GM19467 (cell line): ENCODE measurements around the gene SLC39A6.
A peak's percentile ranks its signal among the peaks of the same experiment; 100 is the strongest.
"Not testable (repeated sequence)": the region's sequence is repeated elsewhere in the genome, so short reads cannot be mapped to it uniquely, and the experiment has no call there.

Source experiments
- ATAC-seq: cut with Tn5 transposase; IDR thresholded peaks from one replicate; pipeline ENCODE4 v1.9.1; 2021; ENCODE audit warnings: mild to moderate bottlenecking, moderate library complexity; ENCODE audit not compliant: unreplicated experiment

SLC39A6 gene

GRCh38 chr18:36101943-36102342 lies 27.2 kb downstream of the SLC39A6 start:
- ATAC-seq = no peak

- no peak for ATAC-seq
Measured at GRCh38 chr18:36099311-36099710, 29.8 kb downstream of the SLC39A6 start.

- no peak for ATAC-seq
Measured at GRCh38 chr18:36096955-36097354, 32.2 kb downstream of the SLC39A6 start.

- ATAC-seq = no peak
Measured at GRCh38 chr18:36095936-36096519, 33.1 kb downstream of the SLC39A6 start.

- no peak for ATAC-seq
Measured at GRCh38 chr18:36094431-36094830, 34.7 kb downstream of the SLC39A6 start.

GRCh38 chr18:36092116-36092515 lies 37.0 kb downstream of the SLC39A6 start:
- not testable (repeated sequence) for ATAC-seq

GRCh38 chr18:36089001-36089400 lies 40.1 kb downstream of the SLC39A6 start:
- no peak for ATAC-seq

GRCh38 chr18:36088256-36088655 lies 40.9 kb downstream of the SLC39A6 start:
- no peak for ATAC-seq

GRCh38 chr18:36086186-36086585 lies 43.0 kb downstream of the SLC39A6 start:
- no peak for ATAC-seq

- no peak for ATAC-seq
Measured at GRCh38 chr18:36085195-36085594, 43.9 kb downstream of the SLC39A6 start.

GRCh38 chr18:36083729-36084128 lies 45.4 kb downstream of the SLC39A6 start:
- ATAC-seq = no peak

- not testable (repeated sequence) for ATAC-seq
Measured at GRCh38 chr18:36081118-36081517, 48.0 kb downstream of the SLC39A6 start.

- no peak for ATAC-seq
Measured at GRCh38 chr18:36078751-36079529, 50.2 kb downstream of the SLC39A6 start.

GRCh38 chr18:36077764-36078163 lies 51.4 kb downstream of the SLC39A6 start:
- not testable (repeated sequence) for ATAC-seq

GRCh38 chr18:36075862-36076587 lies 53.1 kb downstream of the SLC39A6 start:
- no peak for ATAC-seq

GRCh38 chr18:36074435-36074834 lies 54.7 kb downstream of the SLC39A6 start:
- no peak for ATAC-seq

- no peak for ATAC-seq
Measured at GRCh38 chr18:36073676-36074075, 55.5 kb downstream of the SLC39A6 start.

GRCh38 chr18:36072406-36072805 lies 56.7 kb downstream of the SLC39A6 start:
- ATAC-seq = not testable (repeated sequence)

- peak; percentile 92 for ATAC-seq
Measured at GRCh38 chr18:36067055-36067957, 61.8 kb downstream of the SLC39A6 start, which contains the start of gene RPRD1A. TSS of gene RPRD1A (minus strand) at chr18:36067559. CDS start at chr18:36067404, 155 bp downstream.

- ATAC-seq = peak; percentile 5
Measured at GRCh38 chr18:36066686-36067054, 62.5 kb downstream of the SLC39A6 start.

GRCh38 chr18:36066001-36066400 lies 63.1 kb downstream of the SLC39A6 start:
- no peak for ATAC-seq
